Stimulated activated effector memory CD8-positive, alpha-beta T cell treated with anti-CD3 and anti-CD28 coated beads, Interleukin-12 subunit alpha, Interleukin-12 subunit beta, amount 100 ng/mL, for 72 hours (primary cell): ENCODE measurements around the gene PEPD.

Source experiments
- ATAC-seq: fragments of 150-1000 bp; cut with Tn5 transposase; 2 replicates; pipeline ENCODE4 v1.10.0; 2021
- DNase-seq, 2 donors: peaks; one replicate each; pipeline ENCODE4 v3.0.0; 2021 to 2022; ENCODE audit warnings: low spot score in 2 of 2
- H3K27ac Mint-ChIP-seq: one replicate; pipeline ENCODE4 v1.8.0; 2022; ENCODE audit warnings: mild to moderate bottlenecking, mixed read lengths
- H3K36me3 Mint-ChIP-seq: one replicate; pipeline ENCODE4 v1.8.0; 2022; ENCODE audit warnings: mild to moderate bottlenecking, mixed read lengths
- H3K4me1 Mint-ChIP-seq: one replicate; pipeline ENCODE4 v1.8.0; 2022; ENCODE audit warnings: mixed read lengths
- H3K4me3 Mint-ChIP-seq: one replicate; pipeline ENCODE4 v1.8.0; 2022; ENCODE audit warnings: mild to moderate bottlenecking, mixed read lengths
- H3K9me3 Mint-ChIP-seq: one replicate; pipeline ENCODE4 v1.8.0; 2022; ENCODE audit warnings: mixed read lengths

The PEPD gene

DNA sequence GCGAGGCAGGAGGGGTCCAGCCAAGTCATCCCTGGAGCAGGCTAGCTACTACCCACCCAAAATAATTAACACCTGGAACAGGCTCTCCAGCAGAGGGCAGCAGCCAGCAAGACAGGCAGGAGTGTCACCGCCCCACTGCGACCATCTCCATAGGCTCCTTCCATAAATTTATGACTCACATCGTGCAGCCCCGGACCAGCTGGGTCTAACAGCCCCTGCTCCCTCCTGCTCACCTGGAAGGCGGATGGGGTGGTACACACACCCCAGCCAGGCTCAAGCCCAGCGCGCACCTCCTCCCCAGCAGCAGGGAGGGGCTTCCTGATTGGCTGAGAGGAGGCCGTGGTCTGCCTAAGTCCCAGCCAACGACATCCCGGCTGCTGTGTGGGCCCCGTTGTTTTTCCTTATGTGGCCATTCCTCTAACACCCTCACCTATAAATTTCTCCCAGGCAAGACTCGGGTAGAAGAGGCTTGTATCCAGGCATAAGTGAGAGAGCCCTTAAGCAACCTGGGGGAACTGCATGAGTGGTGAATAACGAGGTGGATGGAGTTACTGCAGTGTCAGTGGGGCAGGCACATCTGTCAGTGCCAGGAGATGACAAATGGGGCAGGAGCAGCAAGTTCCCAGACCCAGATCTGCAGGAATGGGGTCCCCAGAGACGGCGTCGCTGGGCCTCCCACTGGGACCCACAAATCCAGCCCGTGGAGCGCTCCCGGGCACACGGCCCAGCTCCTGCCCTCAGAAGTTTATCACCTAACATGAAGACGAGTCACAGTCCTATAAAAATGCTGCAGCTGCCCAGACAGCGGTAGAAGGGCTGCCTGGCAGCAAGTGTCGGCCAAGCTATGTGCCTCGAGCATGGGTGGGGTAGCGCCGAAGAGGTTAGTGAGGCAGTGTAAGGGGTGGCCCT lies 105.0 kb downstream of the PEPD start:
- ATAC-seq (peak; percentile 73), DNase-seq (peak; percentile 60 to 81)
- Mint-ChIP-seq H3K4me3 (peak overlapping the region; percentile 57), H3K9me3 (no peaks in the 10 kb centered on the region), H3K36me3 (no peaks in the 10 kb centered on the region), H3K4me1 (peaks cover 11% of the 10 kb centered on the region), H3K27ac (no peak overlapping the region)

DNA sequence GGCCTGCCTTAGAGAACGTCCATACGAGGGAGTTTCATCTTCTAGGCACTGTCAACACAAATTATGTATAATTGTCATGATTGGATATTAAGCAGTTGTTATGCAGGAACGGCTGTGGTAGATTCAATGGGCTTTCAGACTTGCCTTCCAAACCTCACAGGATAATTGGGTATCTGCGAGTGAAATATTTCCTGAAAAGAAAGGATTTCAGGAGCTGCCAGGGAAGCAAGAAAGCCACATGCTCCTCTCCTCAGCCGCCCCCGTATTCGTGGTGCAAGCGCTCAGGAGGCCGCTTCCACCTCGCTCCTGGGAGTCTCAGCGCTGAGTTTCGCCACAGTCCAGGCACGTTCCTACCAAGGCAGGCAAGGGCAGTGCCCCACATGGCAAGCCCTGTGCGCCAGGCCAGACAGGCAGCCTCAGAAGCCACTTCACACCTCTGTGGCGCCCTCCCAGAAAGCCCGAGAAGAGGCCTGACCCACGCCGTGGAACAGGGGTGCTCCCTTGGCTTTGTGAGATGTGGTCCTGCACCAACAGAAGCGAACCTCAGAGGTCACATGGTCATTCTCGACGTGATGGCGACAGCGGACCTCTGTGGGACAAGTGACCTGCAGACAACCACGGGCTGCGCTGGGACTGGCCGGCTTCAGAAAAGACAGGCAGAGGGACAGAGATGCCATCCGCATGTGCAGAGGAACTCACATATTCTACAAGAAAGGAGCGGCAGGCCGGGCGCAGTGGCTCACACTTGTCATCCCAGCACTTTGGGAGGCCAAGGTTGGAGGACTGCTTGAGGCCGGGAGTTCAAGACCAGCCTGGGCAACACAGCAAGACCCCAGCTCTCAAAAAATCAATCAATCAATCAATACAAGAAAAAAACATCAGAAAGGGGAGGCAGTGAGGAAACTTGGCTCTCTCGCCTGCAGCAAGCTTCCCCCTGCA lies 106.7 kb downstream of the PEPD start:
- Mint-ChIP-seq H3K4me1 (peaks cover 11% of the 10 kb centered on the region), H3K27ac (no peak overlapping the region), H3K4me3 (no peak overlapping the region), H3K9me3 (no peaks in the 10 kb centered on the region), H3K36me3 (no peaks in the 10 kb centered on the region)
- DNase-seq (no peak), ATAC-seq (no peak)

DNA sequence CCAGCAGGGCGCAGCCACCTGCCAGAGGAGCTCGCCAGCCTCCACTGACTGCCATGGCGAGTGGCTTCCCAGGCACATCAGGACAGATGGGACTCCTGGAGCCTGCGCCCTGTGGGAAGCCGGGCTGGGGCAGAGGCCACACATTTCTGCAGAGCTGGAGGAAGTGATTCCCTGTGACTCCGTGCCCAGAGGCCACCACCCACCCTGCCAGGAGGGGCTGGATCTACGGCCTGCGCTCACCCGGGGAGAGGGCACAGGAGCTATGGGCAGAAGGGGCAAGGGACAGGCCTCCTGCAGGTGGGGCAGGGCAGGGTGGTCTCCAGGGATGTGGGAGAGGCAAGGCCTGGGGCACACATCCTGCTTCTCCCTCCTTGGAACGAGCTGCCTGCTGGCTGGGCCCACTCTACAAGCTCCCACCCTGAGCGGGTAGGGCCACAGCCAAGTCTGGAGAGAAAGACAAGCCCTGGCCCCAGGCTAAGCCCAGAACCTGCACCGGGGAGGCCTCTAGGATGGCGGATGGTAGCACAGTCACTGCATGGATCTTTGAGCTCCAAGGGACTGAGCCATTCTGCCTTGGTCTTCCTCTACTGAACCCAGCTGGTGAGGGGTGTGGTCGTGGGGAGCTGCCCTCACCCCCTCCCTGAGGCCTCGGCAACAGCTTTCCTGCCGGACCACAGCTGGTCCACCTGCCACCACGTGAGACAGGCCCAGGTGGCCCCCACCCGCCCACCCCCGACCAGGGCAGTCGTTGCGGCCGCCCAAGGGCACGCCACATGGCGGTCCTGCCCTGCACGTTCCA lies 107.5 kb downstream of the PEPD start:
- Mint-ChIP-seq H3K36me3 (no peaks in the 10 kb centered on the region), H3K4me3 (no peak overlapping the region), H3K27ac (no peak overlapping the region), H3K9me3 (no peaks in the 10 kb centered on the region), H3K4me1 (peaks cover 11% of the 10 kb centered on the region)
- DNase-seq: no peak
- ATAC-seq: no peak

GRCh38 chr19:33413426-33413725 lies 108.2 kb downstream of the PEPD start:
- ATAC-seq (no peak), DNase-seq (no peak)
- H3K4me3 Mint-ChIP-seq: no peak overlapping the region
- no peaks in the 10 kb centered on the region for H3K9me3 Mint-ChIP-seq
- peaks cover 11% of the 10 kb centered on the region for H3K4me1 Mint-ChIP-seq
- H3K36me3 Mint-ChIP-seq: no peaks in the 10 kb centered on the region
- H3K27ac Mint-ChIP-seq: no peak overlapping the region

DNA sequence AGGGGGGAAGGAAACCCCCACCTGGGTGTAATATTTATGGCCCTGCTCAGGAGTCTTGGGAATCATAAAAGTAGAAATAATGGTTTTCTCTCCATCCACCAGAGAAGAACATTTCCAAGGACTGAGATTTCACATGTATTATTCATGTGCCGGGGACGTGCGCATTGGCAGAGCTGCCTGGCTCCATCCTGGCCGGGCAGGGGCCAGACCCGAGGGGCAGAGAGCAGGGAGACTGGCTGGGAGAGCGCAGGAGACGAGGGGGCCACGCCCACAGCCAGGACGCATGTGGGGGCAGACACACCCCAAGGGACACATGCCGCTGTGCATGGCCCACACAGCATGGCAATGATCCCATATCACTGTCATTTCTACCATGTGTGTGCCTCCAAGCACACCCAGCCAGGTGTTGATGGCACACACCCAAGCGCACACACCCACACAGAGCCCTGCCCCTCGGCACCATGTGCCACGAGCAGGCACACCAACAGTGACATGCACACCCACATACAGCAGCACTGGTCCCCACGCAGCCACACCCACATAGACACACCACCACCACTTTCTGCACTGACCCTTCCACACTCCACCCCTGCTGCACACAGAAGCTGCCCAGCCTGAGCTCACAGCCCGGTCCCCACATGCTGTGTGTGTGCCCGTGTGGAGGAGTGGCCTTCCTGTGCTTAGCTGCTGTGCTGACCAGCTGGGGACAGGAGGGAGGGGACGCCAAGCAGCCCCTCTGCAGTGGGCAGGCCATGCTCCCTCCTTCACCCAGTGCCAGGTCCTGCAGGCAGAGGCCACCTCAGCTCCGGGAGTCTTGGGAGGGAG lies 108.8 kb downstream of the PEPD start:
- Mint-ChIP-seq H3K27ac (peak overlapping the region; percentile 29), H3K4me1 (peaks cover 11% of the 10 kb centered on the region), H3K36me3 (no peaks in the 10 kb centered on the region), H3K9me3 (no peaks in the 10 kb centered on the region), H3K4me3 (no peak overlapping the region)
- ATAC-seq (no peak), DNase-seq (no peak)

DNA sequence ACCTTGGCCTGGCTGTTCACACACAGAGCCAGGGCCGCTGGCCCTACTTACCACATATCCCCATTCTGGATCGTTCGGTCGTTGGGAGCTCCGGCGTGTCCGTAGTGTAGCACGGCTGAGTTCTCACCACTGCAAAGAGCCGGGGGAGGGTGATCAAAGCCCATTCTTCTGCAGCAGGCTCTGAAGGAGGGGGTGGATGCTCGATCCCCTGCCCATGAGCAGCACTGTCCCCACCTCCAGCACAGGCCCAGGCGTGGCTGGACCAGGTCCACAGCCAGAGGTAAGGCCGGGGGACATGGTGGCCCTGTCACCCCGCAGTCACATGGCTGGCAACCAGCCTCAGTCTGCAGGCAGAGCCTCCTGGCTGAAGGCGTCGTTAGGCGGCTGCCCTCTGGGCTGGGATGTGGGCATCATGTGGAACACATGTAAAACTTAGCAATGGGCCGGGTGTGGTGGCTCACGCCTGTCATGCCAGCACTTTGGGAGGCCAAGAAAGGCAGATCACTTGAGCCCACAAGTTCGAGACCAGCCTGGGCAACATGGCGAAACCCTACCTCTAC lies 109.9 kb downstream of the PEPD start:
- Mint-ChIP-seq H3K27ac (no peak overlapping the region), H3K4me3 (no peak overlapping the region), H3K9me3 (no peaks in the 10 kb centered on the region), H3K4me1 (peaks cover 8% of the 10 kb centered on the region), H3K36me3 (no peaks in the 10 kb centered on the region)
- no peak for DNase-seq
- ATAC-seq: no peak

GRCh38 chr19:33410915-33411401 lies 110.6 kb downstream of the PEPD start:
- H3K4me1 Mint-ChIP-seq: peaks cover 6% of the 10 kb centered on the region
- peak overlapping the region; percentile 60 for H3K27ac Mint-ChIP-seq
- no peak overlapping the region for H3K4me3 Mint-ChIP-seq
- ATAC-seq (no peak), DNase-seq (no peak)
- no peaks in the 10 kb centered on the region for H3K9me3 Mint-ChIP-seq
- no peaks in the 10 kb centered on the region for H3K36me3 Mint-ChIP-seq

DNA sequence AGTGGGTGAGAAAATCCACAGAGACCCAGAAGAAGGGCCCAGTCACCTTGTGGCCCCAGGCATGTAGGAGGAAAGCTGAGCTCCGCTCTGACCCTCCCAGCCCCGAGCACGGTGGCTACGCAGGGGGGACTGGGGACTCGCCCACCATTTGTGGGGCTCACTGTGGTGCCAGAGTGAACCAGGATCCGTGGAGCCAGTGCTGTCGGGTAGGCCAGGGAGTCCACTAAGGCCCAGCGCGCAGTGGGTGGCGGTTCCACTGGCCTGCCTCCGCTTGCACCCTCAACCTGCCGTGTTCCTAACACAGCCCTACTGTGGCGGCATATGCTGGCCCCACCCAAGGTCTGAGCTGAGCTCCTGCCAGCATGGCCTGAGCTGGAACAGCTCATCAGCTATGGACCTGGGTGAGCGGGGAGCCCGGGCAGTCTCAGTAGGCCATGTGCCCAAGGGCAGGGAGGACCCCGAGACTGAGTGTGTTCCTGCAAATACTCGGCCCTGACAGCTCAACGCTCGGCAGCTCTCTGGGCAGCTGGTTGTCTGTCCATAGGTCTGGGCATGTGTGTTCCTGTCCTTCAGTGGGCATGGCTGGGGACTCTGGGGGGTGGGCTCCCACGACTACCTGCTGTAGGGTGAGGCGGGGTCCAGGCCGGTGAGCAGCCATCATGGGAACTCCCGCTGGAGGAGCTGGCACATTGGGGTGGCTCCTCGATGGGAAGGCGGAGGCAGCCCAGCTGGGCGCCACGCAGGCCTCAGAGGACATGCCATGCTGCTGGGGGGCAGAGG lies 111.5 kb downstream of the PEPD start:
- H3K27ac Mint-ChIP-seq: no peak overlapping the region
- H3K9me3 Mint-ChIP-seq: no peaks in the 10 kb centered on the region
- ATAC-seq: no peak
- DNase-seq: no peak
- H3K4me1 Mint-ChIP-seq: peaks cover 7% of the 10 kb centered on the region
- H3K36me3 Mint-ChIP-seq: no peaks in the 10 kb centered on the region
- no peak overlapping the region for H3K4me3 Mint-ChIP-seq

DNA sequence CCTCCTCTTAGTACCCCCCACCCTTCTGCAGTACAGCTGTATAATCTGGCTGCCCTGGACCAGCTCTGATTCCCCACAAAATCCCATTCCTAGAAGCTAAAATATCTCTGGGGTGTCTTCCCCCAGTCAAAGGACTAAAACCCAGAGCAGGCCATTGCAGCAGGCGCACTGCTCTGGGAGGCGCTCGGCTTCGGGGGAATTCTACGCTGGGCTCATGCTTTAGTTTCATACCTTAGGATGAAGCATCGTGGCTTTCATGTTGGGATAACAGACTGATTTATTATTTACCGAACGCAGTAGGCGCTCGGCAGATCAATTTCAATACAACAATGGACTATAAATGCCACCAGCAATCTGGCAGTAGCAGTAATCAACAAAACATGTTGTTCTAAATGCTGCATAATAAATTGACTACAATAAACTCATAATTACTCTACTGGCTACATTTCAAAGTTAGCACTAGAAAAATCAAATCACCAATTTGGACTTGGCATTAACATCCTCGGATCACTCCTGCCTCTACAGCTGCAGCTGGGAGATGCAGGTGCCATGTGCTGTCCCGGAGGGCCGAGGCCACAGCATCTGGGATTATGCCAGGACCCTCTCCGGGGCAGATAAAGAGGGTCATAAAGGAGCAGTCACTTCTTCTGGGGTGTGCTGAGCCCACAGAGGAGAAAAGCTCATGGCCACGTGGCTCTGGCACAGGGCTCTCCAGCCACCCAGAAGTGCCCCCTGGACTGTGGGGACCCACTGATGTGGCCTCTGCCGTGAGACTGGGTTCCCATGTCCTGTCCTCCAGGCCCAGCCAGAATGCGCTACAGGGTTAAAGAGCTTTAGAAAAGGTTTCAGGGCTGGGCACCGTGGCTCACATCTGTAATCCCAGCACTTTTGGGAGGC lies 112.8 kb downstream of the PEPD start:
- no peak for DNase-seq
- no peak for ATAC-seq
- H3K4me1 Mint-ChIP-seq: peaks cover 7% of the 10 kb centered on the region
- no peaks in the 10 kb centered on the region for H3K36me3 Mint-ChIP-seq
- H3K4me3 Mint-ChIP-seq: no peak overlapping the region
- no peaks in the 10 kb centered on the region for H3K9me3 Mint-ChIP-seq
- H3K27ac Mint-ChIP-seq: no peak overlapping the region

- Mint-ChIP-seq H3K9me3 (no peaks in the 10 kb centered on the region), H3K4me3 (no peak overlapping the region), H3K27ac (no peak overlapping the region), H3K4me1 (peaks cover 7% of the 10 kb centered on the region), H3K36me3 (no peaks in the 10 kb centered on the region)
- DNase-seq (no peak), ATAC-seq (no peak)
Observed at GRCh38 chr19:33408116-33408515, 113.5 kb downstream of the PEPD start.

DNA sequence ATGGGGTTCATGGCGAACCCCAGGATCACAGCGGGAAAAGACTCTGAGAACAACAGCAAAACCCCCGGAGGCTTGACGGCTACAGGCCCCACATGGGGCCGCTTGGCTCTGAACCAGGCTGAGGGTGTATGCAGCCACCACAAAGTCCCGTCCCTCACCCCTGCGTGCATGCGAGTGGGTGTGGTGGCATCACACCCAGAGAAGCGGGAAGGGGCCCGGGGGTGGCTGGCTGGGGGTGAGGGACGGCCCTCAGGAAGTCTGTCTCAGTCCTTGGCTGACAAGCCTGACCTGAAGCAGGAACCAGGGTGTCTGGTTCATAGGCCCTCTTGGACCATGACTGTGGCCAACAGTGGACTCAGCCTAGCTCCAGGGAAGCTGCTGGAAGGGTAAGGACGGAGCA lies 113.9 kb downstream of the PEPD start:
- no peaks in the 10 kb centered on the region for H3K9me3 Mint-ChIP-seq
- H3K4me1 Mint-ChIP-seq: peaks cover 7% of the 10 kb centered on the region
- no peaks in the 10 kb centered on the region for H3K36me3 Mint-ChIP-seq
- DNase-seq: no peak
- ATAC-seq: no peak
- H3K4me3 Mint-ChIP-seq: no peak overlapping the region
- H3K27ac Mint-ChIP-seq: no peak overlapping the region

- Mint-ChIP-seq H3K4me3 (no peak overlapping the region), H3K27ac (no peak overlapping the region), H3K4me1 (peaks cover 7% of the 10 kb centered on the region), H3K9me3 (no peaks in the 10 kb centered on the region), H3K36me3 (no peaks in the 10 kb centered on the region)
- no peak for DNase-seq
- ATAC-seq: no peak
Observed at GRCh38 chr19:33407140-33407551, 114.4 kb downstream of the PEPD start.
